K562 (cell line): ENCODE data around the gene ST6GALNAC3. TPM values are rescaled to one million over a fixed set of nuclear protein-coding genes. Genes with fewer than 3 reads are reported as not detected.

Experiments used
- ATAC-seq: fragments of 200-7000 bp; cut with Tn5 transposase; 3 replicates; pipeline ENCODE4 v1.9.1; 2020; ENCODE audit warnings: moderate library complexity
- BruUV-seq: library from RNA; stranded (reverse); fragments of 400-500 nt; replicated peaks from 2 replicates; lab custom pipeline; 2021; lab: Mats Ljungman, UMichigan
- CTCF ChIA-PET: fragments of 300-600 bp; formaldehyde crosslinking; extraction: SDS; loops from one replicate; lab custom pipeline; 2021; ENCODE audit warnings: low intra/inter-chr PET ratio; lab: Yijun Ruan, JAX
- POLR2A ChIA-PET: fragments of 300-600, 350-650 bp; sonication (Branson Sonifier 250); formaldehyde crosslinking; extraction: SDS; loops from one replicate; lab custom pipeline; 2021; ENCODE audit warnings: antibody characterized with exemption, inconsistent platforms; lab: Yijun Ruan, JAX
- DNase-seq, 4 experiments: peaks; one replicate each; pipeline versions ENCODE4 v3.0.0 to v3.0.0-alpha.2; 2011 to 2018; ENCODE audit warnings: low spot score in 3 of 4, mixed read lengths in 3 of 4; ENCODE audit errors: extremely low read depth in 1 of 4
- FAIRE-seq: peaks from 2 replicates; lab custom pipeline; 2011; peaks lifted over from hg19 to GRCh38; lab: Jason Lieb, UNC
- H2AFZ ChIP-seq: 2 replicates; pipeline ENCODE4 v1.6.0; 2011; ENCODE audit warnings: low read depth, low read length, control low read depth, inconsistent platforms
- H3K27ac ChIP-seq: fragments of 200-600 bp; 3 replicates; pipeline ENCODE4 v1.8.0; 2011; ENCODE audit warnings: low read depth, mild to moderate bottlenecking, control low read depth, inconsistent platforms, low read length, moderate library complexity, mixed read lengths; ENCODE audit errors: extremely low read depth
- H3K27me3 ChIP-seq, 2 experiments: fragments of 300-600 bp in 1 of 2; 2 replicates in 1 of 2; 3 replicates in 1 of 2; pipeline versions ENCODE4 v1.6.0 to v1.8.0; 2011; ENCODE audit warnings: inconsistent platforms in 2 of 2, low read length in 2 of 2, mild to moderate bottlenecking in 1 of 2, mixed read lengths in 1 of 2, moderate library complexity in 1 of 2; ENCODE audit not compliant: control insufficient read depth in 2 of 2, insufficient read depth in 2 of 2
- H3K36me3 ChIP-seq: fragments of 300-600 bp; 3 replicates; pipeline ENCODE4 v1.8.0; 2011; ENCODE audit warnings: mild to moderate bottlenecking, low read length, inconsistent platforms; ENCODE audit not compliant: control insufficient read depth, insufficient read depth
- H3K4me1 ChIP-seq, 2 experiments: fragments of 200-600 bp in 1 of 2; replicated peaks in 1 of 2; 2 replicates in 1 of 2; 3 replicates in 1 of 2; pipeline versions ENCODE4 v1.5.1 to v1.8.0; 2011; ENCODE audit warnings: inconsistent platforms in 2 of 2, low read length in 2 of 2, mild to moderate bottlenecking in 1 of 2, mixed read lengths in 1 of 2, moderate library complexity in 1 of 2; ENCODE audit not compliant: control insufficient read depth in 2 of 2, insufficient read depth in 2 of 2
- H3K4me2 ChIP-seq: 2 replicates; pipeline ENCODE4 v1.6.1; 2011; ENCODE audit warnings: low read length, control low read depth, inconsistent platforms, mixed read lengths; ENCODE audit not compliant: insufficient read depth
- H3K4me3 ChIP-seq: fragments of 200-600 bp; sonication (generic), shearing (Covaris generic); 2 replicates; pipeline ENCODE4 v1.5.1; 2016; ENCODE audit warnings: control low read depth, inconsistent platforms
- H3K79me2 ChIP-seq: fragments of 200-600 bp; 3 replicates; pipeline ENCODE4 v1.8.0; 2011; ENCODE audit warnings: low read length, inconsistent platforms; ENCODE audit not compliant: control insufficient read depth, insufficient read depth
- H3K9ac ChIP-seq, 2 experiments: 2 replicates each; pipeline versions ENCODE4 v1.6.0 to v1.6.1; 2011; ENCODE audit warnings: low read depth in 2 of 2, low read length in 2 of 2, control low read depth in 1 of 2, inconsistent platforms in 1 of 2, mild to moderate bottlenecking in 1 of 2, mixed read lengths in 1 of 2; ENCODE audit not compliant: insufficient read depth in 1 of 2
- H3K9me1 ChIP-seq: one replicate; pipeline ENCODE4 v1.6.0; 2011; ENCODE audit warnings: inconsistent platforms, mild to moderate bottlenecking, low read length, moderate library complexity; ENCODE audit not compliant: control insufficient read depth, insufficient read depth
- H3K9me3 ChIP-seq: replicated peaks from 2 replicates; pipeline ENCODE4 v1.5.1; 2011; ENCODE audit warnings: low read depth, low read length, inconsistent platforms; ENCODE audit not compliant: control insufficient read depth, insufficient read depth
- H4K20me1 ChIP-seq: replicated peaks from 2 replicates; pipeline ENCODE4 v1.6.1; 2011; ENCODE audit warnings: low read length, inconsistent platforms, mixed read lengths; ENCODE audit not compliant: control insufficient read depth, insufficient read depth
- ATF7 ChIP-seq: fragments of 450-650 bp; IDR thresholded peaks from 2 replicates; pipeline ENCODE4 v1.7.1; 2014; ENCODE audit warnings: mild to moderate bottlenecking, moderate library complexity
- BACH1 ChIP-seq: fragments of 200-800 bp; sonication (Bioruptor generic); IDR thresholded peaks from 2 replicates; pipeline ENCODE4 v1.6.1; 2016; ENCODE audit warnings: missing genetic modification characterization, missing compliant biosample characterization
- CBX1 ChIP-seq: sonication (generic); IDR thresholded peaks from 2 replicates; pipeline ENCODE4 v1.6.1; 2016; ENCODE audit warnings: antibody characterized with exemption, low read depth, mild to moderate bottlenecking
- CHD1 ChIP-seq: fragments of 200-600 bp; sonication (generic); IDR thresholded peaks from one replicate; pipeline ENCODE4 v1.6.1; 2012; ENCODE audit warnings: mild to moderate bottlenecking, moderate library complexity, low read length, inconsistent platforms
- ESRRB ChIP-seq: fragments of 250-450 bp; sonication (Bioruptor Pico); IDR thresholded peaks from 2 replicates; pipeline ENCODE4 v1.5.0; 2020; ENCODE audit warnings: mild to moderate bottlenecking, moderate library complexity, borderline replicate concordance
- ETV5 ChIP-seq: sonication (generic); formaldehyde crosslinking; IDR thresholded peaks from 2 replicates; pipeline ENCODE4 v1.4.0; 2020; ENCODE audit warnings: low read depth, mild to moderate bottlenecking, missing genetic modification reagents
- GTF2F1 ChIP-seq: IDR thresholded peaks from 2 replicates; pipeline ENCODE4 v1.6.1; 2011; ENCODE audit warnings: low read depth, low read length, improper control_type of control experiment
- HNRNPLL ChIP-seq: fragments of 200-400 bp; formaldehyde crosslinking; IDR thresholded peaks from 2 replicates; pipeline ENCODE4 v1.6.1; 2017; ENCODE audit warnings: low read length, low read depth, mild to moderate bottlenecking; ENCODE audit not compliant: poor library complexity, severe bottlenecking
- NFE2L1 ChIP-seq: fragments of 450-650 bp; IDR thresholded peaks from 2 replicates; pipeline ENCODE4 v1.6.1; 2016; ENCODE audit warnings: missing genetic modification characterization, low read depth, mild to moderate bottlenecking, missing compliant biosample characterization, moderate library complexity, borderline replicate concordance
- SAFB2 ChIP-seq: fragments of 200-400 bp; formaldehyde crosslinking; IDR thresholded peaks from 2 replicates; pipeline ENCODE4 v1.6.1; 2018; ENCODE audit warnings: borderline replicate concordance, low read length, low read depth, moderate library complexity; ENCODE audit not compliant: severe bottlenecking
- SMARCC2 ChIP-seq: fragments of 450-650 bp; IDR thresholded peaks from 2 replicates; pipeline ENCODE4 v1.6.1; 2017; ENCODE audit warnings: antibody characterized with exemption, moderate library complexity, mild to moderate bottlenecking, low read depth
- TEAD1 ChIP-seq, 2 experiments: fragments of 450-650 bp in 1 of 2; sonication (generic) in 1 of 2; formaldehyde crosslinking; IDR thresholded peaks; 2 replicates each; pipeline versions ENCODE4 v1.4.0 to v1.8.0; 2020 to 2022; ENCODE audit warnings: mild to moderate bottlenecking in 2 of 2, missing genetic modification reagents in 1 of 2
- ZNF316 ChIP-seq: fragments of 450-650 bp; IDR thresholded peaks from 2 replicates; pipeline ENCODE4 v1.6.1; 2016
- ZNF408 ChIP-seq: fragments of 250-450 bp; sonication (Bioruptor Pico); IDR thresholded peaks from 2 replicates; pipeline ENCODE4 v1.4.0; 2020; ENCODE audit warnings: low read depth, mild to moderate bottlenecking, moderate library complexity
- ZNF707 ChIP-seq: fragments of 250-450 bp; sonication (Bioruptor Pico); conservative IDR thresholded peaks from 2 replicates; pipeline ENCODE4 v1.8.0; 2022; ENCODE audit warnings: inconsistent platforms, mild to moderate bottlenecking, moderate library complexity
- ZNF77 ChIP-seq: fragments of 250-450 bp; sonication (Bioruptor Pico); IDR thresholded peaks from 2 replicates; pipeline ENCODE4 v1.5.0; 2020
- WGBS: fragments of 100-300 bp; shearing (Covaris generic); methylation state at CpG from one replicate; pipeline ENCODE4 v1.1.6; 2016; ENCODE audit warnings: low coverage, mixed read lengths; ENCODE audit not compliant: insufficient coverage; ENCODE audit errors: missing lambda C conversion rate; 5-methylcytosine and 5-hydroxymethylcytosine counted together
- in situ Hi-C: fragments of 300-500 bp; cut with MboI; formaldehyde crosslinking; loops from 4 replicates; pipeline ENCODE4 v1.15.0; 2018; ENCODE audit warnings: inconsistent platforms, mixed read lengths
- intact Hi-C: fragments of 100-400 bp; cut with micrococcal nuclease; formaldehyde crosslinking; loops from 2 replicates; pipeline ENCODE4 v1.14.2; 2022
- polyA plus RNA-seq, 8 experiments: library from polyadenylated mRNA; depleted of rRNA in 4 of 8; stranded (reverse) in 5 of 8; unstranded in 3 of 8; fragments of >200 nt; fragmentation: Nextera tagmentation in 2 of 8; fragmentation: Illumina TruSeq in 1 of 8; extraction: Ambion mirVana in 2 of 8; extraction: Trizol in 1 of 8; gene quantifications; 2 replicates each; pipeline versions ENCODE4 v1.2.1 to v1.2.3, GENCODE V29; 2011 to 2014; ENCODE audit warnings: inconsistent platforms in 1 of 8, missing spikeins in 1 of 8
- total RNA-seq, 7 experiments: library from RNA; depleted of rRNA in 6 of 7; stranded (reverse); fragments of >200 nt in 6 of 7; fragmentation: Illumina TruSeq in 2 of 7; extraction: Trizol in 2 of 7; gene quantifications; 2 replicates each; pipeline versions ENCODE4 v1.2.1 to v1.2.3, GENCODE V29; 2011 to 2021; ENCODE audit warnings: low replicate concordance in 1 of 7
- TF ChIP-seq, protein P1 (sequence below): fragments of 200-800 bp; sonication (Bioruptor generic); IDR thresholded peaks from 2 replicates; pipeline ENCODE4 v1.6.1; 2017; ENCODE audit warnings: missing genetic modification characterization, missing compliant biosample characterization

ST6GALNAC3 gene
- total and polyA plus RNA-seq, 9 of the 15 experiments (the other 6 are each of a cell fraction or from before 2014, with no cell fraction given), result 0.04 to 0.29 (median 0.18) TPM; not detected in 6

DNA sequence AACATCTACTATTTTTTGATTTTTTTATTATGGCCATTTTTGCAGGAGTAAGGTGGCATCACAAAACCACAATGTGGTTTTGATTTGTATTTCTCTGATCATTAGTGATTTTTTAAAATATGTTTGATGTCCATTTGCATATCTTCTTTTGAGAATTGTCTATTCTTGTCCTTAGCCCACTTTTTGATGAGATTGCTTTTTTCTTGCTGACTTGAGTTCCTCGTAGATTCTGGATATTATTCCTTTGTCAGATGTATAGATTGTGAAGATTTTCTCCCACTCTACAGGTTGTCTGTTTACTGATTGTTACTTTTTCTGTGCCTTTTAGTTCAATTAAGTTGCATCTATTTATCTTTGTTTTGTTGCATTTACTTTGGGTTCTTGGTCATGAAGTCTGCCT lies 375.7 kb downstream of the ST6GALNAC3 start:
- H3K9me1 ChIP-seq, result no peaks in the 10 kb centered on the region
- TF ChIP-seq SAFB2 (no peak), ZNF316 (peak; percentile 44)
- TF ChIP-seq, all 486 proteins: peak for 1
- ChIA-PET CTCF (no interaction called here), POLR2A (no interaction called here)
- no peak overlapping the region for H2AFZ ChIP-seq
- in situ Hi-C loops (no loop called here), intact Hi-C loops (no loop called here)
- H3K36me3 ChIP-seq, result no peaks in the 10 kb centered on the region
- DNase-seq (no peak), FAIRE-seq (no peak), ATAC-seq (no peak)
- no peak overlapping the region for H3K4me2 ChIP-seq
- WGBS, result 0% methylated on average over 1 of the region's 1 CpG
- no TSS peak for BruUV-seq
- no peaks in the 10 kb centered on the region for H3K4me1 ChIP-seq
- H3K4me3 ChIP-seq, result no peak overlapping the region
- no peaks in the 10 kb centered on the region for H3K27me3 ChIP-seq
- no peaks in the 10 kb centered on the region for H3K9me3 ChIP-seq
- no peak overlapping the region for H3K9ac ChIP-seq
- no peaks in the 10 kb centered on the region for H3K79me2 ChIP-seq
- H3K27ac ChIP-seq, result no peak overlapping the region
- H4K20me1 ChIP-seq, result no peaks in the 10 kb centered on the region

DNA sequence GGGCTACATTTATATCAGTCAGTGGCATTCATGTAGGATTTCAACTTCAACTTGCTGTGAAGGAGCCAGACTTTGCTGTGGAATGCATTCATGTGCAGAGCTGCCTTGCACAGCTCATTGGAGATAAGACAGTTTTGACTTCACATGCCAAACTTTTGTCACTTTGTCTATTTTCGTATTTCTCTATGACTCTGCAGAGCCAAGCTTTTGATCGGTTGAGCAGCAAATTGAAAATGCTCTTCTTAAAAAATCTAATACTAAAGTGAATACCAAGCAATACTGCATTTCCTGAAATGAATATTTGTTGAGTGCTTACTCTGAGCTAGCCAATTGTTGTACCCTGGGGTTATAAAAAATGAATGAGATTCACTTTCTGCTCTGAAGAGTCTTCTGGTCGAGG lies 388.7 kb downstream of the ST6GALNAC3 start:
- Histone ChIP-seq H3K4me3 (no peak overlapping the region), H3K9me3 (peaks cover 2% of the 10 kb centered on the region), H4K20me1 (no peaks in the 10 kb centered on the region), H3K9me1 (no peaks in the 10 kb centered on the region), H3K4me1 (no peaks in the 10 kb centered on the region), H3K9ac (no peak overlapping the region), H3K36me3 (no peaks in the 10 kb centered on the region), H3K27me3 (no peaks in the 10 kb centered on the region), H2AFZ (no peak overlapping the region), H3K4me2 (no peak overlapping the region), H3K79me2 (no peaks in the 10 kb centered on the region), H3K27ac (no peak overlapping the region)
- no TSS peak for BruUV-seq
- ChIA-PET CTCF (no interaction called here), POLR2A (no interaction called here)
- no peak for DNase-seq
- intact Hi-C loops, result no loop called here
- FAIRE-seq, result no peak
- WGBS, result 3% methylated on average over 3 of the region's 3 CpGs
- in situ Hi-C loops, result no loop called here
- no peak for ATAC-seq
- TF ChIP-seq ESRRB (no peak), ZNF77 (CRISPR knock-in tag) (no peak), BACH1 (tag) (no peak), HNRNPLL (no peak), CHD1 (no peak), TEAD1 (CRISPR knock-in tag; IDR thresholded peaks at IDR 0.05) (no peak), NFE2L1 (tag) (no peak), ZNF707 (CRISPR knock-in tag) (no peak), GTF2F1 (no peak), CBX1 (no peak), ZNF408 (CRISPR knock-in tag) (no peak), ATF7 (no peak), SMARCC2 (no peak), ETV5 (CRISPR knock-in tag) (no peak)
- TF ChIP-seq, protein P1, sequence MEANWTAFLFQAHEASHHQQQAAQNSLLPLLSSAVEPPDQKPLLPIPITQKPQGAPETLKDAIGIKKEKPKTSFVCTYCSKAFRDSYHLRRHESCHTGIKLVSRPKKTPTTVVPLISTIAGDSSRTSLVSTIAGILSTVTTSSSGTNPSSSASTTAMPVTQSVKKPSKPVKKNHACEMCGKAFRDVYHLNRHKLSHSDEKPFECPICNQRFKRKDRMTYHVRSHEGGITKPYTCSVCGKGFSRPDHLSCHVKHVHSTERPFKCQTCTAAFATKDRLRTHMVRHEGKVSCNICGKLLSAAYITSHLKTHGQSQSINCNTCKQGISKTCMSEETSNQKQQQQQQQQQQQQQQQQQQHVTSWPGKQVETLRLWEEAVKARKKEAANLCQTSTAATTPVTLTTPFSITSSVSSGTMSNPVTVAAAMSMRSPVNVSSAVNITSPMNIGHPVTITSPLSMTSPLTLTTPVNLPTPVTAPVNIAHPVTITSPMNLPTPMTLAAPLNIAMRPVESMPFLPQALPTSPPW (CRISPR knock-in tag), result no peak
- TF ChIP-seq, all 486 proteins: peak for 0
